ENCODE data around the gene GPC5. TPM values are rescaled to one million over a fixed set of nuclear protein-coding genes. Genes with fewer than 3 reads are reported as not detected.

GPC5 gene
- polyA plus RNA-seq, 2 of the 4 experiments (the other 2 are of a cell fraction) = not detected

DNA sequence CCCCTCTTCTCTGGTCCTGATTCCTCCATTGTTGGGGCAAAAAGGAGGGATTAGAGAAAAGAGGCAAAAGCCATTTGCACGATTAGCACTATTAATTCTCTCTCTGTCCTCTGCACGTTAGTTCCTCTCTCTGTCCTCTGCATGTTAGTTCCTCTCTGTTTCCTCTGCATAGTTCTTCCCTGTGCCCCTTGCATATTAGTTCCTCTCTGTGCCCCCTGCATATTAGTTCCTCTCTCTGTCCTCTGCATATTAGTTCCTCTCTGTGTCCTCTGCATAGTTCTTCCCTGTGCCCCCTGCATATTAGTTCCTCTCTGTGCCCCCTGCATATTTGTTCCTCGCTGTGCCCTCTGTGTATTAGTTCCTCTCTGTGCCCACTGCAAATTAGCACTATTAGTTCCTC is 981.0 kb downstream of the GPC5 start:
- H3K9me3 ChIP-seq = no peaks in the 10 kb centered on the region
- no peak overlapping the region for H3K4me3 ChIP-seq
- ATAC-seq (no peak), FAIRE-seq (no peak), DNase-seq (ENCODE audit: low read depth in 1 of 2, low spot score in 1 of 2) (no peak)
- no peak overlapping the region for H3K4me2 ChIP-seq
- no peaks in the 10 kb centered on the region for H3K4me1 ChIP-seq
- CTCF ChIA-PET = no interaction called here
- POLR2A ChIA-PET = no interaction called here
- no peak overlapping the region for H3K27ac ChIP-seq
- WGBS (ENCODE audit: missing lambda C conversion rate) = 4% methylated on average over 3 of the region's 3 CpGs
- no peak for TF ChIP-seq FOXS1 (CRISPR knock-in tag; IDR thresholded peaks at IDR 0.05)
- TF ChIP-seq HOXB13 (CRISPR knock-in tag; IDR thresholded peaks at IDR 0.05; ENCODE audit: low read depth) = no peak

DNA sequence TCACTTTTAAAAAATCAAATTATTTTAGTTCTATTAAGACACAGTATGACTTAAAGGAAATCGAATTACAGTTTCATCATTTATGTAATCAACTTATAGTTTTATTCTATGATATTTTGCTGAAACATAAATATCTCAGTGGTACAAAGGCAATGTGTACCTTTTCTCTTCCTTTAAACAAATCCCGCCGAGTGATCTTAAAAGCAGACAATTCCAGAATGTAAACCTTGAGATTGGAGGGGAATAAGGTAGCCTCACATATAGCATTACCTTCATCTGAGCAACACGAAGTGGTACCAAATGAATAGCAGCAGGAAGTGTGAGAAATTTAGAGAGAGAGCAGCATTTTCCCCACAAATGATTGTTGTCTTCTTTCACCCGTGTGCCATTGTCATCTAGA is 986.0 kb downstream of the GPC5 start:
- no peaks in the 10 kb centered on the region for H3K4me1 ChIP-seq
- ChIA-PET POLR2A (no interaction called here), CTCF (no interaction called here)
- WGBS (ENCODE audit: missing lambda C conversion rate) = 23% methylated on average over 5 of the region's 5 CpGs
- no peak overlapping the region for H3K4me2 ChIP-seq
- ATAC-seq = no peak
- no peak for DNase-seq (ENCODE audit: low read depth in 1 of 2, low spot score in 1 of 2)
- H3K9me3 ChIP-seq = no peaks in the 10 kb centered on the region
- no peak for FAIRE-seq
- no peak overlapping the region for H3K27ac ChIP-seq
- TF ChIP-seq POLR2AphosphoS2 (conservative IDR thresholded peaks at IDR 0.05; ENCODE audit: low read length) = no peak
- no peak for TF ChIP-seq CEBPB (IDR thresholded peaks at IDR 0.05)
- no peak for TF ChIP-seq GATA3 (IDR thresholded peaks at IDR 0.05; ENCODE audit: borderline replicate concordance)
- TF ChIP-seq, protein P1, sequence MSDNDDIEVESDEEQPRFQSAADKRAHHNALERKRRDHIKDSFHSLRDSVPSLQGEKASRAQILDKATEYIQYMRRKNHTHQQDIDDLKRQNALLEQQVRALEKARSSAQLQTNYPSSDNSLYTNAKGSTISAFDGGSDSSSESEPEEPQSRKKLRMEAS (IDR thresholded peaks at IDR 0.05) = no peak
- no peak for TF ChIP-seq CBX2 (IDR thresholded peaks at IDR 0.05; ENCODE audit: borderline replicate concordance, low read depth)
- TF ChIP-seq CHD2 (IDR thresholded peaks at IDR 0.05; ENCODE audit: low read length, partially characterized antibody) = no peak
- no peak overlapping the region for H3K4me3 ChIP-seq

DNA sequence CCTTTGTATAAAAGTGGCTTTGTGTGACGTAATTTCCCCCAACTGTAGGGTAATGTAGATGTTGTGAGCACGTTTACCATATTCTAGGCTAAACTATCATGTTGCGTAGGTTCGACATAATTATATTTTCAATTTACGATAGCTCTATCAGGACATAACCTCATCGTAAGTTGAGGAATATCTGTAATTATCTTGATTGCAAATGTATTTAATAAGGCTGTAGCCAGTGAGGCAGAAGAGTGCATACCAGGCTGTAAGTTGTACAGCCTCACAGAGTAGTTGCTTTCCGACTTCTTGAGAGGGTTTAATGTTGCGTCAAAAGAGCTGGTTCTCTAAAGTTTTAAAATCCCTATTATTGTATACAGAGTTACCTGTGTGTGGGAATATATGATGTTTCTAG is 988.8 kb downstream of the GPC5 start:
- ChIA-PET CTCF (no interaction called here), POLR2A (no interaction called here)

DNA sequence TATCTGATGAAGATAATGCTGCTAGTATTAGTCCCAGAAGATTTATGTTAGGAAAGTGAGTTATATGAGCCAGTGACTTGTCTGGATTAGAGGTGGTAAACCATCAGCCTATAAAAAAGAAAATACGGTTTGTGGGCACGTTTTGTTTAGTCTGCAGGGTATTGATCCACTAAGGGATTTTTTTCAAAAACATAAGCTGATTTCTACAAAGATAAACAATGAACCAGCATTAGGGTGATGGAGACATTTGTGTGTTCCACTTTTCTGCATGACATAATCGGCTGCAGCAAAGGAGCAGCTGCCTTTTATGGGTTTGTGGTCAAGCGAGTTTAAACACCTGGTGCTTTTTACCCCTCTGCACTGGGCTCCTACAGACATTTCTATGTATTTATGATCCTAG is 991.8 kb downstream of the GPC5 start:
- TF ChIP-seq, protein P2, sequence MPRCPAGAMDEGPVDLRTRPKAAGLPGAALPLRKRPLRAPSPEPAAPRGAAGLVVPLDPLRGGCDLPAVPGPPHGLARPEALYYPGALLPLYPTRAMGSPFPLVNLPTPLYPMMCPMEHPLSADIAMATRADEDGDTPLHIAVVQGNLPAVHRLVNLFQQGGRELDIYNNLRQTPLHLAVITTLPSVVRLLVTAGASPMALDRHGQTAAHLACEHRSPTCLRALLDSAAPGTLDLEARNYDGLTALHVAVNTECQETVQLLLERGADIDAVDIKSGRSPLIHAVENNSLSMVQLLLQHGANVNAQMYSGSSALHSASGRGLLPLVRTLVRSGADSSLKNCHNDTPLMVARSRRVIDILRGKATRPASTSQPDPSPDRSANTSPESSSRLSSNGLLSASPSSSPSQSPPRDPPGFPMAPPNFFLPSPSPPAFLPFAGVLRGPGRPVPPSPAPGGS (IDR thresholded peaks at IDR 0.05) = no peak
- no peak for TF ChIP-seq RAD21 (conservative IDR thresholded peaks at IDR 0.05 in 1 of 2, IDR thresholded peaks at IDR 0.05 in 1 of 2)
- no peak for TF ChIP-seq PHF8 (IDR thresholded peaks at IDR 0.05; ENCODE audit: borderline replicate concordance, low read depth)
- no peak for TF ChIP-seq NFE2L2 (conservative IDR thresholded peaks at IDR 0.05; ENCODE audit: low read length)
- DNase-seq (ENCODE audit: low read depth in 1 of 2, low spot score in 1 of 2) = no peak
- 0% methylated on average over 4 of the region's 4 CpGs for WGBS (ENCODE audit: missing lambda C conversion rate)
- H3K27ac ChIP-seq = no peak overlapping the region
- H3K9me3 ChIP-seq = no peaks in the 10 kb centered on the region
- no peak for FAIRE-seq
- no peak for ATAC-seq
- H3K4me1 ChIP-seq = no peaks in the 10 kb centered on the region
- H3K4me3 ChIP-seq = no peak overlapping the region
- H3K4me2 ChIP-seq = no peak overlapping the region
- POLR2A ChIA-PET = no interaction called here
- CTCF ChIA-PET = no interaction called here

More for the DNA sequence above, 988.8 kb downstream of the GPC5 start:
- Histone ChIP-seq H3K4me1 (no peaks in the 10 kb centered on the region), H3K4me2 (no peak overlapping the region), H3K4me3 (no peak overlapping the region), H3K27ac (no peak overlapping the region), H3K9me3 (no peaks in the 10 kb centered on the region)
- WGBS (ENCODE audit: missing lambda C conversion rate) = 61% methylated on average over 8 of the region's 8 CpGs
- no peak for ATAC-seq
- no peak for DNase-seq (ENCODE audit: low read depth in 1 of 2, low spot score in 1 of 2)
- no peak for FAIRE-seq
- TF ChIP-seq CEBPB (IDR thresholded peaks at IDR 0.05) (no peak), EHF (CRISPR knock-in tag; IDR thresholded peaks at IDR 0.05) (no peak), POLR2AphosphoS2 (conservative IDR thresholded peaks at IDR 0.05; ENCODE audit: low read length) (no peak)

DNA sequence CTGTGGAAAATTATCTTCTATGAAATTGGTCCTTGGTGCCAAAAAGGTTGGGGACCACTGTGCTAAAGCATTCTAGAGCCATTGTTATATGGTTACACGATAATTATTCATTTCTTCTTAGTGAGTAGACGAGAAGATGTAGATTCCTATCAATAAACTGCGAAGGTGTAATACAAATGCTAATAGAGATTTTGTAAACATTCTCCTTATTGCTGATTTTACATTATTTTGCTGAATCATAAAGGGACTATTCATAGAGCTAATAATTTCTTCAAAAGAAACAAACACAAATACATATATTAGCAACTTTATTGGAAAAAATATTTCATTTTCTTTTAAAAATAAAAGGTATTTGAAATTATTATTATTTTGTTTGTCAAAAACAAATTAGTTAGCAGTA is 1005.2 kb downstream of the GPC5 start:
- Histone ChIP-seq H3K9me3 (no peaks in the 10 kb centered on the region), H3K4me2 (no peak overlapping the region), H3K4me3 (no peak overlapping the region), H3K4me1 (no peaks in the 10 kb centered on the region), H3K27ac (no peak overlapping the region)
- FAIRE-seq = no peak
- WGBS (ENCODE audit: missing lambda C conversion rate) = 0% methylated on average over 3 of the region's 3 CpGs
- POLR2A ChIA-PET = no interaction called here
- DNase-seq (ENCODE audit: low read depth in 1 of 2, low spot score in 1 of 2) = no peak
- no peak for ATAC-seq
- CTCF ChIA-PET = no interaction called here
- no peak for TF ChIP-seq ESRRA (IDR thresholded peaks at IDR 0.05; ENCODE audit: borderline replicate concordance, low read length)
- TF ChIP-seq MAZ (IDR thresholded peaks at IDR 0.05; ENCODE audit: borderline replicate concordance, low read depth, low read length) = no peak
- TF ChIP-seq, protein P3, sequence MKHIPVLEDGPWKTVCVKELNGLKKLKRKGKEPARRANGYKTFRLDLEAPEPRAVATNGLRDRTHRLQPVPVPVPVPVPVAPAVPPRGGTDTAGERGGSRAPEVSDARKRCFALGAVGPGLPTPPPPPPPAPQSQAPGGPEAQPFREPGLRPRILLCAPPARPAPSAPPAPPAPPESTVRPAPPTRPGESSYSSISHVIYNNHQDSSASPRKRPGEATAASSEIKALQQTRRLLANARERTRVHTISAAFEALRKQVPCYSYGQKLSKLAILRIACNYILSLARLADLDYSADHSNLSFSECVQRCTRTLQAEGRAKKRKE (CRISPR knock-in tag; IDR thresholded peaks at IDR 0.05; ENCODE audit: low read depth) = no peak
- no peak for TF ChIP-seq POLR2AphosphoS2 (conservative IDR thresholded peaks at IDR 0.05; ENCODE audit: low read length)
- TF ChIP-seq, protein P4, sequence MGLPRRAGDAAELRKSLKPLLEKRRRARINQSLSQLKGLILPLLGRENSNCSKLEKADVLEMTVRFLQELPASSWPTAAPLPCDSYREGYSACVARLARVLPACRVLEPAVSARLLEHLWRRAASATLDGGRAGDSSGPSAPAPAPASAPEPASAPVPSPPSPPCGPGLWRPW (IDR thresholded peaks at IDR 0.05) = no peak
- TF ChIP-seq CBX2 (IDR thresholded peaks at IDR 0.05; ENCODE audit: borderline replicate concordance, low read depth) = no peak
- TF ChIP-seq EP300 (IDR thresholded peaks at IDR 0.05) = no peak
- TF ChIP-seq, protein P5, sequence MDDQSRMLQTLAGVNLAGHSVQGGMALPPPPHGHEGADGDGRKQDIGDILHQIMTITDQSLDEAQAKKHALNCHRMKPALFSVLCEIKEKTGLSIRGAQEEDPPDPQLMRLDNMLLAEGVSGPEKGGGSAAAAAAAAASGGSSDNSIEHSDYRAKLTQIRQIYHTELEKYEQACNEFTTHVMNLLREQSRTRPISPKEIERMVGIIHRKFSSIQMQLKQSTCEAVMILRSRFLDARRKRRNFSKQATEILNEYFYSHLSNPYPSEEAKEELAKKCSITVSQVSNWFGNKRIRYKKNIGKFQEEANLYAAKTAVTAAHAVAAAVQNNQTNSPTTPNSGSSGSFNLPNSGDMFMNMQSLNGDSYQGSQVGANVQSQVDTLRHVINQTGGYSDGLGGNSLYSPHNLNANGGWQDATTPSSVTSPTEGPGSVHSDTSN (IDR thresholded peaks at IDR 0.05) = no peak
- TF ChIP-seq, protein P2 (IDR thresholded peaks at IDR 0.05) = no peak

Measured in A549 (cell line).